HG02870 (cell line): ENCODE results near the gene PGA4.
A peak's percentile ranks its signal among the peaks of the same experiment; 100 is the strongest.
"Not testable (repeated sequence)": the region's sequence is repeated elsewhere in the genome, so short reads cannot be mapped to it uniquely, and the experiment has no call there.

Experiments
- ATAC-seq: cut with Tn5 transposase; IDR thresholded peaks from one replicate; pipeline ENCODE4 v1.9.1; 2021; ENCODE audit warnings: mild to moderate bottlenecking, moderate library complexity; ENCODE audit not compliant: unreplicated experiment

PGA4 gene

GRCh38 chr11:61203873-61204272, 18.3 kb upstream of the PGA4 start:
- not testable (repeated sequence) for ATAC-seq

GRCh38 chr11:61204502-61205059, 17.6 kb upstream of the PGA4 start:
- not testable (repeated sequence) for ATAC-seq

GRCh38 chr11:61207636-61208310, 14.4 kb upstream of the PGA4 start:
- ATAC-seq = not testable (repeated sequence)

- ATAC-seq = not testable (repeated sequence)
Measured at GRCh38 chr11:61210629-61211028, 11.5 kb upstream of the PGA4 start.

- not testable (repeated sequence) for ATAC-seq
Measured at GRCh38 chr11:61211327-61211952, 10.7 kb upstream of the PGA4 start.

GRCh38 chr11:61212202-61212601, 9.9 kb upstream of the PGA4 start:
- ATAC-seq = not testable (repeated sequence)

- ATAC-seq = peak; percentile 38
Measured at GRCh38 chr11:61213711-61214324, 8.3 kb upstream of the PGA4 start.

- not testable (repeated sequence) for ATAC-seq
Measured at GRCh38 chr11:61218306-61218705, 3.8 kb upstream of the PGA4 start.

GRCh38 chr11:61219016-61219415, 3.1 kb upstream of the PGA4 start:
- ATAC-seq = not testable (repeated sequence)

- not testable (repeated sequence) for ATAC-seq
Measured at GRCh38 chr11:61222692-61223091, 545 bp downstream of the PGA4 start.

GRCh38 chr11:61226457-61227137, 4.5 kb downstream of the PGA4 start:
- not testable (repeated sequence) for ATAC-seq

GRCh38 chr11:61229458-61229857, 7.3 kb downstream of the PGA4 start:
- ATAC-seq = not testable (repeated sequence)

GRCh38 chr11:61231033-61231432, 8.9 kb downstream of the PGA4 start:
- not testable (repeated sequence) for ATAC-seq

GRCh38 chr11:61231585-61231984, 9.4 kb downstream of the PGA4 start:
- not testable (repeated sequence) for ATAC-seq

GRCh38 chr11:61232548-61233145, 10.5 kb downstream of the PGA4 start:
- ATAC-seq = not testable (repeated sequence)

- not testable (repeated sequence) for ATAC-seq
Measured at GRCh38 chr11:61237130-61237529, 15.0 kb downstream of the PGA4 start.

GRCh38 chr11:61240288-61240687, 18.1 kb downstream of the PGA4 start:
- ATAC-seq = not testable (repeated sequence)

GRCh38 chr11:61240875-61241274, 18.7 kb downstream of the PGA4 start, which contains the start of gene PGA5:
Gene PGA5, plus strand, starts transcription at chr11:61241175. Its CDS starts 52 bp downstream, at chr11:61241227.
- not testable (repeated sequence) for ATAC-seq

GRCh38 chr11:61241526-61241925, 19.4 kb downstream of the PGA4 start:
- ATAC-seq = not testable (repeated sequence)

GRCh38 chr11:61245284-61245964, 23.3 kb downstream of the PGA4 start:
- not testable (repeated sequence) for ATAC-seq
